Stimulated activated naive B cell treated with anti-CD40 and anti-IgM and Interleukin-4, amounts not matched to agents 10 μg/mL and 1 μg/mL and 100 μg/mL, for 72 hours (primary cell): ENCODE measurements around the gene CACNA1D.
A peak's percentile ranks its signal among the peaks of the same experiment; 100 is the strongest.

Experiments
- ATAC-seq, 2 donors: fragments of 150-1000 bp; cut with Tn5 transposase; replicated peaks; 2 replicates each; pipeline ENCODE4 v1.10.0; 2021; ENCODE audit warnings: moderate library complexity in 1 of 2
- DNase-seq: peaks from one replicate; pipeline ENCODE4 v3.0.0; 2021
- H3K27ac Mint-ChIP-seq: one replicate; pipeline ENCODE4 v1.8.0; 2022; ENCODE audit warnings: mild to moderate bottlenecking, mixed read lengths
- H3K27me3 Mint-ChIP-seq, 2 donors: one replicate each; pipeline ENCODE4 v1.8.0; 2022; ENCODE audit warnings: mixed read lengths in 2 of 2
- H3K36me3 Mint-ChIP-seq, 2 donors: one replicate each; pipeline ENCODE4 v1.8.0; 2022; ENCODE audit warnings: mixed read lengths in 2 of 2, mild to moderate bottlenecking in 1 of 2
- H3K4me1 Mint-ChIP-seq, 2 donors: one replicate each; pipeline ENCODE4 v1.8.0; 2022; ENCODE audit warnings: mixed read lengths in 2 of 2, mild to moderate bottlenecking in 1 of 2
- H3K4me3 Mint-ChIP-seq, 2 donors: one replicate each; pipeline ENCODE4 v1.8.0; 2022; ENCODE audit warnings: mild to moderate bottlenecking in 2 of 2, mixed read lengths in 2 of 2, moderate library complexity in 1 of 2
- H3K9me3 Mint-ChIP-seq, 2 donors: one replicate each; pipeline ENCODE4 v1.8.0; 2022; ENCODE audit warnings: mixed read lengths in 2 of 2, mild to moderate bottlenecking in 1 of 2

The CACNA1D gene

DNA sequence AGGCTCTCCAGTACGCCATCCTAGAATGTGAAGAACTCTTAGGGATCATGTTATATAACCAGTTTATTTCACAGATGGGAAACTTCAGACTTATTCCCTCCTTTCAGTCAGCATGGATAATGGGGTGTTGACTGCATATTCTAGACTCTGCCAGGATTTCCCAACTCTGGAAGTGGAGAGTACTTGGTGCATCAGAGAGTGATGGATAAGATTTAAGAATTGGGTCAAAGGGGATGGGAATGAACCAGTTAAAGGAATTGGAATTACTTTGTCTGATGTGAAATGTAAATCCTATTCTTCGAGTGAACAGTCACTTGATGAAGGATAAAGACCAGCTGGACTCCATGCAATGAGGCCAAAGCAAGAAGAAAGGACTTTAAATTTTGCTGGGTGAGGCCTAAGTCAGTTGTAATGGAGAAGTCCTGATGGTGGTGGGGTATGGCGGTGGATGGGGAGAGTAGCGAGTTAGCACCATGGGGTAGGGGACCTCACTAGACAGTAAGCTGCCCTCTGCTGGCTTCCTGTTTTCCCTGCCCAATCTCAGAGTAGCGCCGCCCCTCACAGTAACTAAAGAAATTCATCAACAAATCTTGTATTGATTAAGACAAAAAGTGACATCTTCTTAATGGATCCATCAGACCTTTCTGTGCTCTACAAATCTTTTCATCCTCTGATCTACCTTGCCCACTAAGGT is 7.3 kb upstream of the CACNA1D start:
- H3K27me3 Mint-ChIP-seq, result peaks cover 25 to 27% of the 10 kb centered on the region in 2 donors
- no peak overlapping the region for H3K27ac Mint-ChIP-seq
- H3K4me1 Mint-ChIP-seq, result no peaks in the 10 kb centered on the region
- ATAC-seq (no peak), DNase-seq (no peak)
- H3K36me3 Mint-ChIP-seq, result no peaks in the 10 kb centered on the region
- H3K9me3 Mint-ChIP-seq, result no peaks in the 10 kb centered on the region
- H3K4me3 Mint-ChIP-seq, result no peak overlapping the region

DNA sequence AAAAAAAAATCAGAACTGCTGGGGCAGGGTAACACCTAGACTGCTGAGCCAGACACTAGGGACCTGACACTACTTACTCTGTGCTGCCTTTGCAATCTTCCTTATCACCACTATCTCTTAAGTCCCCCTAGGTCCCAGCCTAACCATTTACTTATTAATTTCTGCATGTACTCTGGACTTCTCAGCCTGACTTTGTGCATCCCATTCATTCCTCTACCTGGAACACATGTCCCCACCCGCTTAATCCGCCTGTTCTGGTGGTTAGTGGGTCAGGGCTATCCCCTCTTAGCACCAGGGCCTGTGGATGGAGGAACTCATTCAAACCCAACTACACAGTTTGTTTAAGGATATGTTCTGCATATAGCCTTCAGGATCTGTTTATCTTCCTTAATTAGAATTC is 5.0 kb upstream of the CACNA1D start:
- ATAC-seq (no peak), DNase-seq (no peak)
- no peak overlapping the region for H3K4me3 Mint-ChIP-seq
- no peak overlapping the region for H3K27ac Mint-ChIP-seq
- no peaks in the 10 kb centered on the region for H3K9me3 Mint-ChIP-seq
- H3K4me1 Mint-ChIP-seq, result no peaks in the 10 kb centered on the region
- H3K27me3 Mint-ChIP-seq, result peaks cover 27 to 29% of the 10 kb centered on the region in 2 donors
- H3K36me3 Mint-ChIP-seq, result no peaks in the 10 kb centered on the region

DNA sequence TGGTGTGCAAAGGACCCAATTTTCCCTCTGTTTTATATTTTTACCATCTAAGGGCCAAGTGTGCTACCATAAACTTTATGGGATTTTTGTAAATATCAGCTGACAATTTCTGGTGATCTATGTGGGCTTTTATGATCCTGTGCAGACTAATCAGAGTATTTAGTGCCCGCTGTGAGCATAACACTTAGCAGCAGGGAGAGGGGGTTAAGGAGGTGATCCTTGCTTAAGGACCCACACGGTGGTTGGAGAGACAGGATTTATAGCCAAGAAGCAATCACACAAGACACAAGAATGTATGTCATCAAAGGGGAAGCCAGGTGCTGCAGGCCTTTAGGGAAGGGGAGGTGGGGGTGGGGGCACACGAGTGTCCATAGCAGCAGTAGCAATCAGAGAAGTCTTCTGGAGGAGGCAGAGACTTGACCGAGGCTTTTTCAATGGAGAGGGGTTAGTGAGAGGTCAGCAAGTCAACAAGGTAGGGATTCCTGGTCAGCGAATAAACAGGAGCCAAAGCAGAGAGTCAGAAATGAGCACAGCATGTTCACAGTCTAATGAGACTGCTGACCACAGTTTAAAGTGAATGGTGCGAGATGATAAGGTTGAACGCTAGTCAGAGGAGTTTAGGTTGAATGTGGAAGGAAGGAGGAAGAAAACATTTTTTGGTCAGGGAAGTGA is 4.5 kb upstream of the CACNA1D start:
- peaks cover 0 to under 1% of the 10 kb centered on the region in 2 donors for H3K4me1 Mint-ChIP-seq
- no peak overlapping the region for H3K4me3 Mint-ChIP-seq
- no peak for ATAC-seq
- no peak for DNase-seq
- no peaks in the 10 kb centered on the region for H3K36me3 Mint-ChIP-seq
- H3K9me3 Mint-ChIP-seq, result no peaks in the 10 kb centered on the region
- H3K27ac Mint-ChIP-seq, result no peak overlapping the region
- peaks cover 27 to 30% of the 10 kb centered on the region in 2 donors for H3K27me3 Mint-ChIP-seq

DNA sequence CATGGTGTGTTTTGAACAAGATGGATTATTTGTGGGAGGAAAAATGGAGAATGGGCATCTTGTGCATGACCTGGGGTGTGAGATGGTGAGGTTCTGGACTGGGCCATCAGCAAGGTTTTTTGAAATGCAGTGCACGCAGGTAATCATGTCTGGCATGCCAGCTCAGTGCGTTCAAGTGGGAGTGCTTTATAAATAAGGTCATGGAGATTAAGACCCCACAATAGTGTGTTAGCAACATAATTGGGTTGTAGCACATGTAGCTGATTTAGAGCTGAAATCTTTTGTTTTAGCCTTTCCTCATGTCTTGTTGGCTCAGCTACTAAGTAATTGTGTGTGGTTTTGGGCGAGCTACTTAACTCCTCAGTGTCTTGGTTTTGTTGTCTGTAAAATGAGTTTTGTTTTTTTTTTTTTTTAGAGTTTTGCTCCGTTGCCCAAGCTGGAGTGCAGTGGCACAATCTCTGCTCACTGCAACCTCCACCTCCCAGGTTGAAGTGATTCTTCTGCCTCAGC is 3.9 kb upstream of the CACNA1D start:
- H3K4me3 Mint-ChIP-seq, result no peak overlapping the region
- H3K27me3 Mint-ChIP-seq, result peaks cover 31 to 36% of the 10 kb centered on the region in 2 donors
- peaks cover 3 to 6% of the 10 kb centered on the region in 2 donors for H3K4me1 Mint-ChIP-seq
- no peak overlapping the region for H3K27ac Mint-ChIP-seq
- ATAC-seq (no peak), DNase-seq (no peak)
- H3K9me3 Mint-ChIP-seq, result no peaks in the 10 kb centered on the region
- H3K36me3 Mint-ChIP-seq, result no peaks in the 10 kb centered on the region

DNA sequence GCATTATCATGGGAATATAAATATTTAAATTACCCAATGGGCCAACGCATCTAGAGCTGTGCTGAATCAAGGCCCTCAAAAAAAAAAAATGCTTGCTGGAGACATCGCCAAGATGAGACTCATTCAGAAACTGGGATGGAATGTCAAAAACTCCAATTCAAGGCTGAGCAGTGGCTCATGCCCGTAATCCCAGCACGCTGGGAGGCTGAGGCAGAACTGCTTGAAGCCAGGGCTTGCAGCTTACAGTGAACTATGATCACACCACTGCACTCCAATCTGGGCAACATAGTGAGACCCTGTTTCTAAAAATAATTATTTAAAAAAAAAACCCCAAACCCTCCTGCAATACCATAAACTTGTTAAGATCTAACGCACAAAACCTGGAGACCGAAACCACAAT is 3.1 kb upstream of the CACNA1D start:
- Mint-ChIP-seq H3K36me3 (no peaks in the 10 kb centered on the region), H3K4me1 (peaks cover 7 to 14% of the 10 kb centered on the region in 2 donors), H3K4me3 (no peak overlapping the region), H3K27ac (no peak overlapping the region), H3K9me3 (no peaks in the 10 kb centered on the region), H3K27me3 (peaks cover 37 to 44% of the 10 kb centered on the region in 2 donors)
- DNase-seq (no peak), ATAC-seq (no peak)

DNA sequence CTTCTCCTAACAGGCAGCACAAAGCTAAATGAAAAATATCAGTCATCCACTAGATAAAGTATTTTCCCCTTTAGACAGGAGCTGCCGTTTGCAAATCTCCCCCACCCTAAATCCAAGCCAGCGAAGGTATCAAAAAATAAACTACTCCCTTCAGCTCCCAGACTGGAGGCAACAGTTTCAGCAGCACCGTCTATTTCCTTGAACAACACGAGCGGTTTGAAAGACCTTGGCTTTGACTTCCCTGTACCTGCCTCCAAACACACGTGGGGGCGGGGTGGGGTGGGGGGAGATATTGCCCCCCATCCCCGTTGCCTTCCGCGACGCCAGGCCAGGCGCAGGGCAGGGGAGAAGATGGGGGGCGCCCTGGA is 832 bp upstream of the CACNA1D start:
- no peaks in the 10 kb centered on the region for H3K36me3 Mint-ChIP-seq
- no peak for ATAC-seq
- H3K4me1 Mint-ChIP-seq, result peaks cover 10 to 24% of the 10 kb centered on the region in 2 donors
- no peak for DNase-seq
- H3K9me3 Mint-ChIP-seq, result no peaks in the 10 kb centered on the region
- H3K27ac Mint-ChIP-seq, result no peak overlapping the region
- peaks cover 53 to 67% of the 10 kb centered on the region in 2 donors for H3K27me3 Mint-ChIP-seq
- peak overlapping the region; percentile 49 to 54 for H3K4me3 Mint-ChIP-seq

DNA sequence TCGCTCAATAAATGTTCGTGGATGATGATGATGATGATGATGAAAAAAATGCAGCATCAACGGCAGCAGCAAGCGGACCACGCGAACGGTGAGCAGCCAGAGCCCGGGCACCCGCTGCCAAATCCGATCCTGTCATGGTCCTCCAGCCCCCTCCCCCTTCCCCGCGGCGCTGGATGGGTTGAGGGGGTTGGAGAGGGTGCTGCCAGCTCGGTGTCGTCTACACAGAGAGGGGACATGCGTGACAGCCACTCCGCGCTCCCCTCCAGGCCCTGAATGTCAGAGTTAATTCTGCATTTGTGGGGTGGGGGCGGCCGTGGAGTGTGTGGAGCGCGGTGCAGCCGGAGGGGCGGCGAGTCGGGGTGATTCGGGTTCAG is 722 bp downstream of the CACNA1D start:
- ATAC-seq (no peak), DNase-seq (no peak)
- Mint-ChIP-seq H3K27me3 (peaks cover 58 to 70% of the 10 kb centered on the region in 2 donors), H3K36me3 (no peaks in the 10 kb centered on the region), H3K4me3 (peak overlapping the region; percentile 54 to 62), H3K27ac (no peak overlapping the region), H3K4me1 (peaks cover 10 to 24% of the 10 kb centered on the region in 2 donors), H3K9me3 (no peaks in the 10 kb centered on the region)

DNA sequence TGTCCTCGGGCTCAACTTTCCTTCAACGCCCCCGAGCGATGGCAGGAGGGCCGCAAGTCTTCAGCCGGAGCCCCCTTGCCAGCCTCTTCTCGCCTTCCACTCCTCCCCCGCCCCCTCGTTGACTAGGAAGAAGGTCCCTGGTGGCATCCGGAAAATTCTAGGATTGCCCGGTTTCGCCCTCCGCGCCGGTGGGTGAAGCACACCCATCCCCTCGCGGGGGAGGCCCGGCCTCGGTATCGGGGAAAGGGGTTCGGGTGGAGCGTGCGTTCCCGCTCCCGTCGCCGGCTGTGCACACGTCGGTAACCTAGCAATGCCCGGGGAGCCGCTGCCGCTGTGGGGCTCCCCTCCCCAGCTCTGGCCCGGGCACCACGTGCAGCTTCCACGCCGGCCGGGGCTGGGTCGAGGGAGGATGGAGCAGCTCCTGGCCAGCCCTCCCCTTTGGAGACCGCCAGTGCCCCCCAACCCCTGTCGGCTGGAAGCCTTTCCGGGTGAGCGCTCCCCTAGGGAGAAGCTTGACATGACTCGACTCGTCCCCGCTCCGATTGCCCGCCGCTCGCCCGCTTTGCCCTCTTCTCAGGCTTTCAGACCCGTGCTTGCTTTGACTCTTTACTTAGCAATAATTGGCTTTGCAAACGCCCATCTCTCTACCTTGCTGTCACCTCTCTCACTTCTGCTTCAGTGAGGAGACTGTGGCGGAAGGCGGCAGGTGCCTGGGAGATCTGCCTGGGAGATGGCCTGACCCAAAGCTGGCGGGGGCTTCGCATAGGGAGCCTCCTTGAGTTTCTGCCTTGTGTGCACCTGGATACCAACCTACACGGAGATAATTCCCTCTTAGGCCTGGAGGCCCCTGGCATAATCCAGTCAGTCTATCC is 1.3 kb downstream of the CACNA1D start:
- DNase-seq, result no peak
- Mint-ChIP-seq H3K27me3 (peaks cover 54 to 65% of the 10 kb centered on the region in 2 donors), H3K9me3 (no peaks in the 10 kb centered on the region), H3K4me3 (peak overlapping the region; percentile 54 to 62), H3K36me3 (no peaks in the 10 kb centered on the region), H3K4me1 (peaks cover 10 to 24% of the 10 kb centered on the region in 2 donors), H3K27ac (peak overlapping the region; percentile 6)
- peak; percentile 41 to 46 for ATAC-seq

DNA sequence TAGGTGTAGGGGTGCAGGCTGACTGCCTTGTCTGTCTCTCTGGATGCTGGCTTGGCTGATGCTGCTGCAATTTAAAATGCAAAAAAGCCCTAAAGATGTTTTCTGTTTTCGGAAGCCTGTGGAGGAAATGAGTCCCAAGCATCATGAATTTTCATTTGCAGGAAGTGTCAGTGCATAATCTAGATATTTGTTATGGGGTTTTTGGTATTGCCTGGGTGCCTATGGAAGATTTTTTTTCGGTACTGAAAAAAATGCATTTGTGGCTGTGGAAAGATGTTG is 1.9 kb downstream of the CACNA1D start:
- Mint-ChIP-seq H3K4me3 (no peak overlapping the region), H3K36me3 (no peaks in the 10 kb centered on the region), H3K27ac (no peak overlapping the region), H3K27me3 (peaks cover 54 to 70% of the 10 kb centered on the region in 2 donors), H3K4me1 (peaks cover 10 to 24% of the 10 kb centered on the region in 2 donors), H3K9me3 (no peaks in the 10 kb centered on the region)
- no peak for DNase-seq
- ATAC-seq, result no peak

DNA sequence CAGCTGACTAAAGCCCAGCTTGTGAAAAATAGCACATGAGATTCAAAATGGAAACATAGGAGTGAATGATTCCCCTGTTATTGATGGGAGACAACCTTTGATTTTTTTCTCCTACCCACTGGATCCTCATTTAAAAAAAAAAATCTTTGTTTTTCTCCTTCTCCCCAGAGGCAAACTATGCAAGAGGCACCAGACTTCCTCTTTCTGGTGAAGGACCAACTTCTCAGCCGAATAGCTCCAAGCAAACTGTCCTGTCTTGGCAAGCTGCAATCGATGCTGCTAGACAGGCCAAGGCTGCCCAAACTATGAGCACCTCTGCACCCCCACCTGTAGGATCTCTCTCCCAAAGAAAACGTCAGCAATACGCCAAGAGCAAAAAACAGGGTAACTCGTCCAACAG is 2.6 kb downstream of the CACNA1D start:
- H3K9me3 Mint-ChIP-seq, result no peaks in the 10 kb centered on the region
- DNase-seq (no peak), ATAC-seq (no peak)
- peaks cover 47 to 70% of the 10 kb centered on the region in 2 donors for H3K27me3 Mint-ChIP-seq
- peaks cover 10 to 24% of the 10 kb centered on the region in 2 donors for H3K4me1 Mint-ChIP-seq
- H3K27ac Mint-ChIP-seq, result no peak overlapping the region
- H3K4me3 Mint-ChIP-seq, result no peak overlapping the region
- H3K36me3 Mint-ChIP-seq, result no peaks in the 10 kb centered on the region

DNA sequence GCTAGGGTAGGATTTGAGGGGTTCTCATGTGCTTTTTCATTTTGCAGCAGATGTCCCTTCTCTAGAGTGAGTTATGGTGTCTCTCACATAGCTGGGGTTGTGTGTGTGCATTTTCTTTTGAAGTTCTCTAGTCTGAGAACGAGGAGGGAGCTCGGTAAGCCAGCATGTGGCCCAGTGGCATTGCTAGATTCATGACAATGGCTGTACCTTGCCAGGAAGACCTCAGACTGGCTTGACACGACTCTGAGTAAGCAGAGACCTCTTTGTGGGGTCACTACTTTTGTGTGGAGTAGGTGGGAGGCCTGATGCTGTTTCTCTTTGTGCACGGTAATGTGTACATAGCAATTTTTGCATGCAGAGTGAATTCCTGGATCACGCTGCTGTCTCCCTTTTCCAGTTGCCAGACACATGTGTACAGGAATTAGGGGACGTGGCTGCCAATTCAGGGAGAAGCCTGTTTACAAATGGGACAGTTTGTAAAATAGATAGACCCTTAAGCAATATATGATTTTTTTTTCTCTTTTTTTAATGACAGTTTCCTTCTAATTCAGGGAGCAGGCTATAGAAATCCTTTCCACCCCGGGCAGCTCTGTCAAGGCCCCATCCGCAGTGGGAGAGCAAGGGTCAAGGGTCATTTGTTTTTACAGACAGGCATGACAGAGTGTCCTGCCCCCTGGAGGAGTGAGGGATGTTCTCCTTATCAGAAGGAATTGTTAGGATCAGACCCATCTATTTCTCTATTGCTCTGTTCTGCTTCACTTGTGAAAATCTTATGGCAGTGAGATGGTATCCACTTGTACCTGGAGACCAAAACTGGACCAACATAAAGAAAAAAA is 4.6 kb downstream of the CACNA1D start:
- Mint-ChIP-seq H3K27me3 (peaks cover 44 to 64% of the 10 kb centered on the region in 2 donors), H3K27ac (no peak overlapping the region)
- no peak for ATAC-seq

DNA sequence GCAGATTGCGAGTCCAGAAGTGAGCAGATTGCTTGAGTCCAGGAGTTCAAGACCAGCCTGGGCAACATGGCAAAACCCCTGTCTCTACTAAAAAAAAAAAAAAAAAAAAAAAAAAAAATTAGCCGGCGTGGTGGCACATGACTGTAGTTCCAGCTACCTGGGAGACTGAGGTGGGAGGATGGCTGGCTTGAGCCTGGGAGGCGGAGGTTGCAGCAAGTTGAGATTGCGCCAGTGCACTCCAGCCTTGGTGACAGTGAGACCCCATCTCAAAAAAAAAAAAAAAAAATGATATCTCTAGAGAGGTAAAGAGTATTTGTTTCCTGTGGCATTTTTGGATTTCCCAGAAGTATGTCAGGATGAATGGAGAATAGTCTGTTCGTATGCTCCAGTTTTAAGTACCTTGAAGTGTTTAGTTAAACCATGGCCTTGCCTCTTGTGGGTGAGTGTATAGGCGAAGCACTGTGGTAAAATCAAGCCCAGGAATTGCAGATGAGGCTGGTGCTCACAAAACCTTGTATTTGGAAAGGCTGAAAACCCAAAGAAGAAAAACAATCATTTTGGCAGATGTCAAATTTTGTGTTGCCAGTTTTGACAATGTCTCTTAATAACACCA is 5.9 kb downstream of the CACNA1D start:
- Mint-ChIP-seq H3K4me1 (peaks cover 7 to 20% of the 10 kb centered on the region in 2 donors), H3K9me3 (no peaks in the 10 kb centered on the region), H3K27me3 (peaks cover 42 to 62% of the 10 kb centered on the region in 2 donors), H3K4me3 (no peak overlapping the region), H3K27ac (no peak overlapping the region), H3K36me3 (no peaks in the 10 kb centered on the region)
- ATAC-seq (no peak), DNase-seq (no peak)

More for the DNA sequence above, 4.6 kb downstream of the CACNA1D start:
- H3K36me3 Mint-ChIP-seq, result no peaks in the 10 kb centered on the region
- H3K9me3 Mint-ChIP-seq, result no peaks in the 10 kb centered on the region
- no peak overlapping the region for H3K4me3 Mint-ChIP-seq
- DNase-seq, result no peak
- peaks cover 10 to 24% of the 10 kb centered on the region in 2 donors for H3K4me1 Mint-ChIP-seq

DNA sequence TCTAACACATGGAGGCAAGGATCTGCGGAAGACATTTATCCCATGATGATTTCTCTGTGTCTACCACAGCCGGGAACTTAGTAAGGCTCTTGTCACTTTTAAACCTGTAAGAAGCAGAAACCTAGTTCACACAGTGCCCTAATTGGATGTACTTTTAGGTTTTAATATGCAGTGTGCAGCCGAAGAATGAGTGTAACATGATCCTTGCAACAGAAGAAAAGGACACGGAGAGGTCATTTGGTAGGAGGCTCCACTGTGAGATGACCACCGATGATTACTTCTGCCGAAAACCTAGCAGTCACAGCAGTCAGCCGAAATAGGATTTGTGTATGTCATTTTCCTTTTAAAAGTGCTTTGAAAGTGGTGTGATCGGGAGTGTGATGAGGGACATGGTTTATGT is 6.8 kb downstream of the CACNA1D start:
- no peaks in the 10 kb centered on the region for H3K9me3 Mint-ChIP-seq
- ATAC-seq (no peak), DNase-seq (no peak)
- no peak overlapping the region for H3K27ac Mint-ChIP-seq
- peaks cover 36 to 62% of the 10 kb centered on the region in 2 donors for H3K27me3 Mint-ChIP-seq
- no peaks in the 10 kb centered on the region for H3K36me3 Mint-ChIP-seq
- peaks cover 3 to 11% of the 10 kb centered on the region in 2 donors for H3K4me1 Mint-ChIP-seq
- no peak overlapping the region for H3K4me3 Mint-ChIP-seq
